Spleen (tissue), 7 donors: ENCODE data around the gene OR3A2.

ENCODE experiments used
- POLR2A ChIP-seq, 3 donors: fragments of 450-650 bp; IDR thresholded peaks; one replicate each; pipeline ENCODE4 v1.5.1; 2017; ENCODE audit warnings: antibody characterized with exemption in 3 of 3, mild to moderate bottlenecking in 1 of 3
- POLR2AphosphoS5 ChIP-seq, 3 donors: sonication (generic); formaldehyde crosslinking; IDR thresholded peaks; one replicate each; pipeline ENCODE4 v1.5.1; 2017; ENCODE audit warnings: antibody characterized with exemption in 3 of 3
- TF ChIP-seq, protein P1 (sequence below), 11 experiments: fragments of 200-600 bp in 7 of 11; fragments of 450-650 bp in 4 of 11; sonication (generic) in 4 of 11; IDR thresholded peaks in 8 of 11; conservative IDR thresholded peaks in 3 of 11; 1 replicate in 7 of 11; 2 replicates in 4 of 11; pipeline versions ENCODE4 v1.4.0 to v1.8.0; 2016 to 2021; ENCODE audit warnings: antibody characterized with exemption in 11 of 11, inconsistent platforms in 4 of 11, mild to moderate bottlenecking in 1 of 11
- donor health status: DM: no; HTN: no; CAD: no; lungs with moderate emphysema.
- donor health status: DM: no; HTN: no; CAD: no.
- donor health status: DM: no; HTN: no; CAD: no.

DNA sequence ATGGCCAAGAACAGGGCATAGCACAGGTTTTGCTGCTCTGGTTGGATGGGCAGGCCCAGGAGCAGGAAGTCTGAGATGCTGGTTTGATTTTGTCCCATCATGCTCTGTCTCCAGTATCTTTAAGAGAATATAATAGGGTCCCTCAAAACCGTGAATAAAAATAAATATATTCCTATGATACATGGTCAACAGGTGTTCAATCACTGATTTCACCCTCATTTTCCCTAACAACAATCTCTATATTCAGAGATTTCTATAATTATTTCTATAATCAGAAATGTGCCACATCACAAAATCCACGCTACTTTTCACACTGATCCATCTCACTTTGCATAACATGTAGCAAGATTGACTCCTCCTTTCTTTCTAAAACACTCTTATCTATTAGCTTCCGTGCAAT, 47.6 kb upstream of the OR3A2 start, which contains the start of gene OR1E2:
- TF ChIP-seq, protein P1, sequence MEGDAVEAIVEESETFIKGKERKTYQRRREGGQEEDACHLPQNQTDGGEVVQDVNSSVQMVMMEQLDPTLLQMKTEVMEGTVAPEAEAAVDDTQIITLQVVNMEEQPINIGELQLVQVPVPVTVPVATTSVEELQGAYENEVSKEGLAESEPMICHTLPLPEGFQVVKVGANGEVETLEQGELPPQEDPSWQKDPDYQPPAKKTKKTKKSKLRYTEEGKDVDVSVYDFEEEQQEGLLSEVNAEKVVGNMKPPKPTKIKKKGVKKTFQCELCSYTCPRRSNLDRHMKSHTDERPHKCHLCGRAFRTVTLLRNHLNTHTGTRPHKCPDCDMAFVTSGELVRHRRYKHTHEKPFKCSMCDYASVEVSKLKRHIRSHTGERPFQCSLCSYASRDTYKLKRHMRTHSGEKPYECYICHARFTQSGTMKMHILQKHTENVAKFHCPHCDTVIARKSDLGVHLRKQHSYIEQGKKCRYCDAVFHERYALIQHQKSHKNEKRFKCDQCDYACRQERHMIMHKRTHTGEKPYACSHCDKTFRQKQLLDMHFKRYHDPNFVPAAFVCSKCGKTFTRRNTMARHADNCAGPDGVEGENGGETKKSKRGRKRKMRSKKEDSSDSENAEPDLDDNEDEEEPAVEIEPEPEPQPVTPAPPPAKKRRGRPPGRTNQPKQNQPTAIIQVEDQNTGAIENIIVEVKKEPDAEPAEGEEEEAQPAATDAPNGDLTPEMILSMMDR (IDR thresholded peaks at IDR 0.05 in 8 of 11, conservative IDR thresholded peaks at IDR 0.05 in 3 of 11) = no peak
- TF ChIP-seq POLR2A (IDR thresholded peaks at IDR 0.05) (no peak), POLR2AphosphoS5 (IDR thresholded peaks at IDR 0.05) (no peak)
